Lower leg skin (tissue), 3 donors: ENCODE measurements around the gene EPSTI1.

Experiments used
- CTCF ChIP-seq, 3 donors: fragments of 450-650 bp; IDR thresholded peaks; one replicate each; pipeline ENCODE4 v1.5.1; 2016; ENCODE audit warnings: antibody characterized with exemption in 3 of 3, mild to moderate bottlenecking in 3 of 3, moderate library complexity in 2 of 3
- POLR2A ChIP-seq, 2 donors: fragments of 450-650 bp; IDR thresholded peaks; one replicate each; pipeline ENCODE4 v1.6.1; 2016 to 2017; ENCODE audit warnings: antibody characterized with exemption in 2 of 2, mild to moderate bottlenecking in 1 of 2, moderate library complexity in 1 of 2

- TF ChIP-seq POLR2A (IDR thresholded peaks at IDR 0.05) (no peak), CTCF (IDR thresholded peaks at IDR 0.05) (no peak)
These were observed 126.9 kb downstream of the EPSTI1 start for GRCh38 chr13:42864952-42865767.
